Left hindlimb (tissue), 1 donor: ENCODE measurements around the gene ETS1.
A peak's percentile ranks its signal among the peaks of the same experiment; 100 is the strongest.

ENCODE experiments used
- DNase-seq: peaks from one replicate; pipeline ENCODE4 v3.0.0-alpha.2; 2018

ETS1 gene

GRCh38 chr11:128587415-128587814 lies at the start of gene ETS1:
Gene ETS1, minus strand, starts transcription at chr11:128587558. Its CDS starts 14,428 bp downstream, at chr11:128573130.
- DNase-seq, result no peak

- no peak for DNase-seq
These were observed 47.0 kb upstream of the ETS1 start for GRCh38 chr11:128634395-128634794.

GRCh38 chr11:128633384-128633965 lies 46.1 kb upstream of the ETS1 start:
- no peak for DNase-seq

GRCh38 chr11:128632141-128632791 lies 44.9 kb upstream of the ETS1 start:
- DNase-seq, result no peak

- peak; percentile 88 for DNase-seq
These were observed 43.2 kb upstream of the ETS1 start for GRCh38 chr11:128630367-128631230.

GRCh38 chr11:128629516-128630106 lies 42.3 kb upstream of the ETS1 start:
- no peak for DNase-seq

GRCh38 chr11:128628686-128629085 lies 41.3 kb upstream of the ETS1 start:
- DNase-seq, result no peak

GRCh38 chr11:128628325-128628673 lies 40.9 kb upstream of the ETS1 start:
- no peak for DNase-seq

- DNase-seq, result no peak
These were observed 40.4 kb upstream of the ETS1 start for GRCh38 chr11:128627666-128628324.

- DNase-seq, result no peak
These were observed 39.7 kb upstream of the ETS1 start for GRCh38 chr11:128626913-128627665.

GRCh38 chr11:128625746-128626145 lies 38.4 kb upstream of the ETS1 start:
- no peak for DNase-seq

- no peak for DNase-seq
These were observed 38.0 kb upstream of the ETS1 start for GRCh38 chr11:128625326-128625725.

- DNase-seq, result no peak
These were observed 37.2 kb upstream of the ETS1 start for GRCh38 chr11:128624269-128625175.

- DNase-seq, result no peak
These were observed 35.7 kb upstream of the ETS1 start for GRCh38 chr11:128623091-128623490.

GRCh38 chr11:128621601-128622501 lies 34.5 kb upstream of the ETS1 start:
- peak; percentile 77 for DNase-seq

- no peak for DNase-seq
These were observed 33.1 kb upstream of the ETS1 start for GRCh38 chr11:128620309-128621100.

- DNase-seq, result no peak
These were observed 32.4 kb upstream of the ETS1 start for GRCh38 chr11:128619540-128620308.

GRCh38 chr11:128619007-128619406 lies 31.6 kb upstream of the ETS1 start:
- no peak for DNase-seq
